Heart left ventricle (tissue), 16 donors: ENCODE results near the gene BCL2. TPM values are rescaled to one million over a fixed set of nuclear protein-coding genes. Genes with fewer than 3 reads are reported as not detected.

Experiments
- ATAC-seq, 4 donors: fragments of 200-7000 bp; cut with Tn5 transposase; one replicate each; pipeline ENCODE4 v1.9.1; 2020 to 2022; ENCODE audit warnings: moderate library complexity in 4 of 4, mild to moderate bottlenecking in 3 of 4, moderate number of reproducible peaks in 1 of 4
- DNase-seq, 5 donors: peaks; one replicate each; pipeline ENCODE4 v3.0.0-alpha.2; 2020
- H3K27ac ChIP-seq, 12 donors: fragments of 200-600 bp; sonication (generic) in 4 of 12; one replicate each; pipeline versions ENCODE4 v1.5.0 to v1.8.0; 2016 to 2022; ENCODE audit warnings: mild to moderate bottlenecking in 2 of 12
- H3K27me3 ChIP-seq, 9 donors: fragments of 200-600 bp; sonication (generic) in 2 of 9; one replicate each; pipeline versions ENCODE4 v1.5.1 to v1.8.0; 2016 to 2022; ENCODE audit warnings: mild to moderate bottlenecking in 3 of 9
- H3K36me3 ChIP-seq, 9 donors: fragments of 200-600 bp; sonication (generic) in 2 of 9; one replicate each; pipeline versions ENCODE4 v1.5.0 to v1.8.0; 2018 to 2022; ENCODE audit warnings: mild to moderate bottlenecking in 2 of 9
- H3K4me1 ChIP-seq, 12 donors: fragments of 200-600 bp; sonication (generic) in 4 of 12; one replicate each; pipeline versions ENCODE4 v1.5.0 to v1.8.0; 2016 to 2022; ENCODE audit warnings: mild to moderate bottlenecking in 3 of 12
- H3K4me3 ChIP-seq, 12 donors: fragments of 200-600 bp; sonication (generic) in 4 of 12; one replicate each; pipeline versions ENCODE4 v1.5.0 to v1.8.0; 2017 to 2022; ENCODE audit warnings: mild to moderate bottlenecking in 9 of 12, moderate library complexity in 4 of 12
- H3K9me3 ChIP-seq, 12 donors: fragments of 200-600 bp; sonication (generic) in 4 of 12; one replicate each; pipeline versions ENCODE4 v1.5.0 to v1.8.0; 2016 to 2022; ENCODE audit warnings: mild to moderate bottlenecking in 1 of 12
- POLR2A ChIP-seq, 2 donors: fragments of 450-650 bp; IDR thresholded peaks; one replicate each; pipeline ENCODE4 v1.6.1; 2017; ENCODE audit warnings: antibody characterized with exemption in 2 of 2, mild to moderate bottlenecking in 2 of 2, moderate library complexity in 2 of 2
- WGBS, 4 donors: extraction: QIAGEN DNeasy Blood & Tissue Kit in 2 of 4; methylation state at CpG; one replicate each; pipeline versions ENCODE4 v1.1.5 to v1.1.7; 2013 to 2018; 5-methylcytosine and 5-hydroxymethylcytosine counted together
- intact Hi-C, 10 donors: fragments of 100-400 bp; cut with DNase I; formaldehyde crosslinking; loops; one replicate each; pipeline versions ENCODE4 v1.11.1 to v1.14.2; 2022
- polyA plus RNA-seq, 2 donors: library from polyadenylated mRNA; stranded (reverse); fragments of 200-250 nt; gene quantifications; one replicate each; pipeline ENCODE4 v1.2.3, GENCODE V29; 2013
- total RNA-seq, 9 donors: library from RNA; depleted of rRNA in 2 of 9; stranded (reverse); fragments of >200 nt in 2 of 9; fragmentation: NEBNext Ultra II Directional in 3 of 9; extraction: Animal tissue kit (Norgen Biotek cat#: 25700) in 3 of 9; gene quantifications; one replicate each; pipeline versions ENCODE4 v1.1.0 to v1.2.4, GENCODE V29; 2016 to 2023
- TF ChIP-seq, protein P1 (sequence below), 12 donors: fragments of 200-600 bp; sonication (generic) in 4 of 12; IDR thresholded peaks; one replicate each; pipeline versions ENCODE4 v1.5.0 to v1.8.0; 2018 to 2022; ENCODE audit warnings: antibody characterized with exemption in 12 of 12, mild to moderate bottlenecking in 5 of 12
- donor health status: ischemic (EF 13 %, LVEDD 7.1; RV severe dilation, severe dysfunction).
- donor health status: healthy with polysubstance abuse.
- donor health status: DM: no; HTN: yes; CAD: no.
- donor health status: DM: no; HTN: no; CAD: no.
- donor health status: ischemic (EF 25% LVEDD 6.9; RV normal size, moderate dysfunction).
- donor health status: ischemic (EF 25% LVEDD 5.7; RV mildly dilated, moderate dysfunction).
- donor health status: healthy.
- donor health status: DM: yes; HTN: yes; CAD: no.
- donor health status: ischemic (EF 35%, LVEDD 5.7; RV mildly dilated, moderate dysfunction).
- donor health status: nonischemic (EF 11% LVEDD 7.7; RV severe dilation, severe dysfunction).
- donor health status: DM: yes; HTN: yes; CAD: no.
- donor health status: PGD.
- donor health status: ischemic (EF 29% LVEDD 5.4; RV normal size, mild dysfunction).
- donor health status: nonischemic (EF 23%, LVEDD 6.1; RV moderate dilation, normal function).

The BCL2 gene
- total and polyA plus RNA-seq, 11 donors: 2.9 to 24.2 (median 8.9) TPM

DNA sequence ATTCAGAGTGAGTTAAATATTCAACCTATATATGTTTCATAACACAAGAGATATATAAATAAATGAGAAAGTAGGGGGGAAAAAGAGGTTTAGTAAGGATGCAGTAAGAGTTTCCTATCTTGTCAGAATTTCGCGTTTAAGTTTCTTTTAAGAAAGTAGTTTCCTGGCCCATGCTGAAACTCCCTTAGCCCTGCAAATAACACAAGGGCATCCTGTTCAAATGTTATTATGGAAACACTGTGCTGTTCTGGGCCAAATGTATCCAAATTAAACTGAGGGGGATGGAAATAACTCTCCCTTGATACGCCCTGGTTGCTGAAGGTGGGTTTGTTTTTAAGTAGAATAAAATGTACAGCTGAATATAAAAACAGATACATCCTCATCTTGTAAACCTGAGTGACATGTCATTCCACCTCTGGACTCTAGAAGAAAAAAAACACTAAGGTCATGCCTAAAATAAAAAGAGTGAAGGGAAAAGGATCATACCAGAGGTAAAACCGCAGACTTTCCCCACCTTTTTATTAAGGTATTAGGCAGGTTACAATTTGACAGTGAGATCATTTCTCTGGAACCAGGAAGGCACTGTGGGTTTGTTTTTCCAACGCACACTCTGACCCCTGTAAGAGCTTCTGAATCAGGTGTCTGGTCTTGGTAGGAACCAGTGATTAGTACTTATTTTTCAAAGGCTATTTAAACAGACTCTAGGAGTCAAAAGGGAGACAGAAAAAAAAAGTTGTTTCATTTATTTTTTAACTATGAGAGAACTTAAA is 16.7 kb downstream of the BCL2 start:
- ATAC-seq (no peak), DNase-seq (no peak)
- Histone ChIP-seq H3K4me1 (peaks cover 0 to 74% (median 23%) of the 10 kb centered on the region in 12 donors), H3K36me3 (no peaks in the 10 kb centered on the region), H3K27me3 (no peaks in the 10 kb centered on the region), H3K4me3 (no peak overlapping the region), H3K27ac (peak overlapping the region in 5 of 12 donors; percentile 2 to 31 (median 20)), H3K9me3 (no peaks in the 10 kb centered on the region)
- TF ChIP-seq, protein P1, sequence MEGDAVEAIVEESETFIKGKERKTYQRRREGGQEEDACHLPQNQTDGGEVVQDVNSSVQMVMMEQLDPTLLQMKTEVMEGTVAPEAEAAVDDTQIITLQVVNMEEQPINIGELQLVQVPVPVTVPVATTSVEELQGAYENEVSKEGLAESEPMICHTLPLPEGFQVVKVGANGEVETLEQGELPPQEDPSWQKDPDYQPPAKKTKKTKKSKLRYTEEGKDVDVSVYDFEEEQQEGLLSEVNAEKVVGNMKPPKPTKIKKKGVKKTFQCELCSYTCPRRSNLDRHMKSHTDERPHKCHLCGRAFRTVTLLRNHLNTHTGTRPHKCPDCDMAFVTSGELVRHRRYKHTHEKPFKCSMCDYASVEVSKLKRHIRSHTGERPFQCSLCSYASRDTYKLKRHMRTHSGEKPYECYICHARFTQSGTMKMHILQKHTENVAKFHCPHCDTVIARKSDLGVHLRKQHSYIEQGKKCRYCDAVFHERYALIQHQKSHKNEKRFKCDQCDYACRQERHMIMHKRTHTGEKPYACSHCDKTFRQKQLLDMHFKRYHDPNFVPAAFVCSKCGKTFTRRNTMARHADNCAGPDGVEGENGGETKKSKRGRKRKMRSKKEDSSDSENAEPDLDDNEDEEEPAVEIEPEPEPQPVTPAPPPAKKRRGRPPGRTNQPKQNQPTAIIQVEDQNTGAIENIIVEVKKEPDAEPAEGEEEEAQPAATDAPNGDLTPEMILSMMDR (IDR thresholded peaks at IDR 0.05): no peak
- no peak for TF ChIP-seq POLR2A (IDR thresholded peaks at IDR 0.05)
- 56 to 67% (median 64%) methylated on average over 5 of the region's 5 CpGs for whole genome bisulfite sequencing, 4 donors
- intact Hi-C loops: no loop called here

DNA sequence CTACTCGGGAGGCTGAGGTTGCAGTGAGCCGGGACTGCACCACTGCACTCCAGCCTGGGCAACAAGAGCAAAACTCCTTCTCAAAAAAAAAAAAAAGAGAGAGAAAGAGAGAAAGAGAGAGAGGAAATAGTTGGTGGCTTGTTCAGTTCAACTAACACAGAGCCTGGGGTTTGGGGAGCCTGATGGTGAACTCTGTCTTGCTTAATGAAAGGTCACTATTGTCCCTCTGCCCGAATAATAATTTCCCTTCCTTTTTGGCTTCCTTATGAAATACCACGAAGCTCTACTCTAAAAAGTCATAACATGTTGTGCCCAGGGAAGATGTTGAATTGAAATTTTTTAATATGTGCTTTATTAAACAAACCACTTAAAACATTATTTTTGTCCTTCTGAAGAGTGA is 17.3 kb downstream of the BCL2 start:
- no peak for DNase-seq
- peak in 1 of 4 donors; percentile 16 for ATAC-seq
- H3K9me3 ChIP-seq: no peaks in the 10 kb centered on the region
- peaks cover 0 to 68% (median 20%) of the 10 kb centered on the region in 12 donors for H3K4me1 ChIP-seq
- no peaks in the 10 kb centered on the region for H3K27me3 ChIP-seq
- H3K27ac ChIP-seq: peak overlapping the region in 5 of 12 donors; percentile 2 to 65 (median 27)
- peak overlapping the region in 1 of 12 donors; percentile 2 for H3K4me3 ChIP-seq
- 60 to 72% (median 61%) methylated on average over 4 of the region's 4 CpGs for WGBS, 4 donors
- TF ChIP-seq, protein P1 (IDR thresholded peaks at IDR 0.05): no peak
- no peak for TF ChIP-seq POLR2A (IDR thresholded peaks at IDR 0.05)
- intact Hi-C loops: no loop called here
- no peaks in the 10 kb centered on the region for H3K36me3 ChIP-seq

DNA sequence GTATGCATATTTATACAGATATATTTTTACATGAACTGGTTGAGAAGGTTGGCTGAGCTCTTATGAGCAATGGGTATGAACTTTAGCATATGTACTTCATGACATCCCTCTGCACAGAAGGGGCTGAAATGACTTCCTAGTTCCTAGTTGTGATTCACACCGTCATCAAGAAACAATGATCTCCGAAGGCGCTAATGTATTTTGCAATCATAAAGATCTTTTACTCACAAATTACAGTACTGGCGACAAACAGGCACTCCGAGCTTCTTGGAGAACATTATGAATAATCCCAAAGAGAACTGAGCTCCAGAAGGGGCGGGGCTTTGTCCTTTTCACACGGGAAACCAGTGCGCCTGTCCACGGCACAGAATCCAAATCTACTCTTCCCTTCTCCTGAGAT is 18.1 kb downstream of the BCL2 start:
- intact Hi-C loops: no loop called here
- Histone ChIP-seq H3K27ac (peak overlapping the region in 4 of 12 donors; percentile 3 to 65 (median 29)), H3K4me1 (peaks cover 0 to 60% (median 15%) of the 10 kb centered on the region in 12 donors), H3K36me3 (no peaks in the 10 kb centered on the region), H3K9me3 (no peaks in the 10 kb centered on the region), H3K4me3 (peak overlapping the region in 1 of 12 donors; percentile 2), H3K27me3 (no peaks in the 10 kb centered on the region)
- 70 to 84% (median 77%) methylated on average over 9 of the region's 9 CpGs for WGBS, 4 donors
- TF ChIP-seq, protein P1 (IDR thresholded peaks at IDR 0.05): no peak
- no peak for TF ChIP-seq POLR2A (IDR thresholded peaks at IDR 0.05)
- DNase-seq (peak in 3 of 5 donors; percentile 37 to 40 (median 38)), ATAC-seq (peak in 2 of 4 donors; percentile 25 to 49)

DNA sequence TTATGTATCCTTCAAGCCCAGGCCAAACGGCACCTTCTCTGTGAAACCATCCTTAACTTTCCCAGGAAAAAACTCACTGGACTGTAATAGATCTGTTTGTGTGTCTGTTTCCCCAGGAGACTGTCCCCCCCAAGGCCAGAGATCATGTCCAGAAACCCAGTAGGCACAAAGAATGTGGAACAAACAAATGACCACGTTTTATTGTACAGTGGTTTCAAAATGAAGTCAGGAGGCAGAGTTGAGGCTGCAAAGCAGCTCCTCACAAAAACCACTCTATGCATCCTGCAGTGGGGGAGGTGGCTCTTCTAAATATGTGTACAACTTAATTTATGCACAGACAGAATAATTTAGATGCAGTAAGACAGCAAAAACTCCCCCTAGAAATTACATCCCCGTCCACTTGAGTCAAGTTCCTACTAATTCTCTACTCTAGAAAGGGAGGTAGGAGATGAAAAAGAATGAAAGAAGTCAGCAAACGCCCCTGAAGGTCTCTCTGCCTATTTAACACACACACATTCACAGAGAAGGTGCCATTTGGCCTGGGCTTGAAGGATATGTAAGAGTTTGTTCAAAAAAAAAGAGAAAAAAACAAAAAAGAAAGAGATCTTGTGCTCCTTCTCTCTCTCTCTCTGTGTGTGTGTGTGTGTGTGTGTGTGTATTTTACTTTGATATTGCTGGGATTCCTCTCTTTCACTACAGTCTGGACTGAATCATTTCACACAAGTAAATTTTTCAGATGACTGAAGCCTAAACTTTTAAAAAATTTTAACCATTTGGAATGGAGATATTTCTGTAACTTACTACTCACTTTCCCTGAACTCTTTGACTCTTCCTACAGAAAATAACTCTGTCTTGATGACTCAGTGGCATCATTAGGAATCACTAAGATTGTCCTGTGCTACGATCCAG is 19.5 kb downstream of the BCL2 start:
- WGBS, 4 donors: 81 to 85% (median 83%) methylated on average over 5 of the region's 5 CpGs
- H3K27ac ChIP-seq: peak overlapping the region in 1 of 12 donors; percentile 54
- intact Hi-C loops: no loop called here
- no peaks in the 10 kb centered on the region for H3K27me3 ChIP-seq
- no peaks in the 10 kb centered on the region for H3K36me3 ChIP-seq
- ATAC-seq: no peak
- no peak overlapping the region for H3K4me3 ChIP-seq
- no peaks in the 10 kb centered on the region for H3K9me3 ChIP-seq
- peaks cover 0 to 59% (median 15%) of the 10 kb centered on the region in 12 donors for H3K4me1 ChIP-seq
- no peak for DNase-seq
- no peak for TF ChIP-seq POLR2A (IDR thresholded peaks at IDR 0.05)
- TF ChIP-seq, protein P1 (IDR thresholded peaks at IDR 0.05): no peak
